ENCODE results near the gene AGBL1.

Gene AGBL1

DNA sequence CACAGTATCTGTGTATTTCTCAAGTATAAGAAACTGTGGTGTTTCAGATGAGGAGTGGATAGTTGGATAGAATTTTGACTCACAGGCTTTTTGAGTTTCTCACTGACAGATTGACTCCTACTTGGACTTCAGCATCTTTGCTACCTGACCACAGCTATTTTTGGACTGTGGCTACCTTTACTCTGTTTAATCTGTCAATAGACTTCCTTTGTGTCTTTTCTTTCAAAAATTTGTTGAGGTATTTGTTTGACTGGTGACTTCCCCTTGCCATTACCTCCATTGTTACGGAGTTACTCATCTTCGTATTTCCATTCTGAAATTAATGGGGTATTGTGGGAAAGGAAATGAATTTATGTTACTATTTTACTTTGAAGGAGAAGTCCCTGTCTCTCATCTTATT lies 123.8 kb downstream of the AGBL1 start:
- H2AFZ ChIP-seq (ENCODE audit: low read depth), result 0 out of 2 replicates have a peak overlapping the region, but pooled peaks have one; percentile 0
- H3K27ac ChIP-seq, result no peak overlapping the region; the same call in 1 of the 2 replicates
- no peaks in the 10 kb centered on the region for H3K27me3 ChIP-seq (ENCODE audit: insufficient read depth, low read depth)
- no peaks in the 10 kb centered on the region for H3K36me3 ChIP-seq (ENCODE audit: insufficient read depth)
- H3K4me2 ChIP-seq, result peak overlapping the region; percentile 56
- no peaks in the 10 kb centered on the region for H4K20me1 ChIP-seq (ENCODE audit: insufficient read depth)
- H3K9ac ChIP-seq, result no peak overlapping the region
- H3K4me3 ChIP-seq (IDR thresholded peaks at IDR 0.05; ENCODE audit: insufficient read depth, low read depth, low read length), result no peak overlapping the region
- no peaks in the 10 kb centered on the region for H3K79me2 ChIP-seq (ENCODE audit: insufficient read depth, low read depth)
- TF ChIP-seq, protein P1, sequence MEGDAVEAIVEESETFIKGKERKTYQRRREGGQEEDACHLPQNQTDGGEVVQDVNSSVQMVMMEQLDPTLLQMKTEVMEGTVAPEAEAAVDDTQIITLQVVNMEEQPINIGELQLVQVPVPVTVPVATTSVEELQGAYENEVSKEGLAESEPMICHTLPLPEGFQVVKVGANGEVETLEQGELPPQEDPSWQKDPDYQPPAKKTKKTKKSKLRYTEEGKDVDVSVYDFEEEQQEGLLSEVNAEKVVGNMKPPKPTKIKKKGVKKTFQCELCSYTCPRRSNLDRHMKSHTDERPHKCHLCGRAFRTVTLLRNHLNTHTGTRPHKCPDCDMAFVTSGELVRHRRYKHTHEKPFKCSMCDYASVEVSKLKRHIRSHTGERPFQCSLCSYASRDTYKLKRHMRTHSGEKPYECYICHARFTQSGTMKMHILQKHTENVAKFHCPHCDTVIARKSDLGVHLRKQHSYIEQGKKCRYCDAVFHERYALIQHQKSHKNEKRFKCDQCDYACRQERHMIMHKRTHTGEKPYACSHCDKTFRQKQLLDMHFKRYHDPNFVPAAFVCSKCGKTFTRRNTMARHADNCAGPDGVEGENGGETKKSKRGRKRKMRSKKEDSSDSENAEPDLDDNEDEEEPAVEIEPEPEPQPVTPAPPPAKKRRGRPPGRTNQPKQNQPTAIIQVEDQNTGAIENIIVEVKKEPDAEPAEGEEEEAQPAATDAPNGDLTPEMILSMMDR (conservative IDR thresholded peaks at IDR 0.05; ENCODE audit: low read depth, low read length), result no peak
- peaks cover 27% of the 10 kb centered on the region for H3K4me1 ChIP-seq (ENCODE audit: low read depth, poor library complexity, severe bottlenecking)

DNA sequence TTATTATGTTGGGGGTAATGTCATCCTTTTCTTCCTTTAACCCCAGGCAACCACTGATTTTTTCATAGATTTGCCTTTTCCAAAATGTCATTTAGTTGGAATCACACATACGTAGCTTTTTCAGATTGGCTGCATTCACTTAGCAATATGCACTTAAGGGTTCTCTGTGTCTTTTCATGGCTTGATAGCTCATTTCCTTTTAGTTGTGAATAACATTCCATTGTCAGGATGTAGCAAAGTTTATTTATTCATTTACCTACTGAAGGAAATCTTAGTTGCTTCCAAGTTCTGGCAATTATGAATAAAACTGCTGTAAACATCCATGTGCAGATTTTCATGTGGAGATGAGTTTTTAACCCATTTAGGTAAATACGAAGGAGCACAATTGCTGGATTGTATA lies 125.4 kb downstream of the AGBL1 start:
- no peaks in the 10 kb centered on the region for H3K36me3 ChIP-seq (ENCODE audit: insufficient read depth)
- H3K4me2 ChIP-seq, result no peak overlapping the region
- TF ChIP-seq, protein P1 (conservative IDR thresholded peaks at IDR 0.05; ENCODE audit: low read depth, low read length), result no peak

DNA sequence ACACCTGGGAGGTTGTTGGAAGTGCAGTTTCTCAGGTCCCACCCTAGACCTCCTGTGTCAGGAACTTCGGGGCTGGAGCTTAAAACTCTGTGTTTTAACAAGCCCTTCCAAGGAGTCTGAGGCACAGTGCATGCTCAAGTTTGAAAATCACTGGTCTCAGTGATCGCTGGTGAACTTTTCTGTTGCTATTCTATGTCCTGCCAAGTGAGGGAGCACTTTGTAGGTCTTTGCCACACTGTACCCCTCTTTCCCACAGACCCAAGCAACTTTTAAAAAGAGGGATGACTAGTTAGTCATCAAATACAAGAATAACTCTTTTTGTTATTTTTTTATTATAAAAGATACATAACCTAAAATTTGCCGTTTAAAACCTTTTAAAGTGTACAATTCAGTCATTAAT lies 133.7 kb downstream of the AGBL1 start:
- H2AFZ ChIP-seq (ENCODE audit: low read depth), result no peak overlapping the region

More for the DNA sequence above, 125.4 kb downstream of the AGBL1 start:
- Histone ChIP-seq H3K4me1 (ENCODE audit: low read depth, poor library complexity, severe bottlenecking) (peaks cover 27% of the 10 kb centered on the region), H3K9ac (no peak overlapping the region), H2AFZ (ENCODE audit: low read depth) (no peak overlapping the region), H3K79me2 (ENCODE audit: insufficient read depth, low read depth) (no peaks in the 10 kb centered on the region), H4K20me1 (ENCODE audit: insufficient read depth) (no peaks in the 10 kb centered on the region), H3K4me3 (IDR thresholded peaks at IDR 0.05; ENCODE audit: insufficient read depth, low read depth, low read length) (no peak overlapping the region), H3K27ac (no peak overlapping the region), H3K27me3 (ENCODE audit: insufficient read depth, low read depth) (no peaks in the 10 kb centered on the region)

DNA sequence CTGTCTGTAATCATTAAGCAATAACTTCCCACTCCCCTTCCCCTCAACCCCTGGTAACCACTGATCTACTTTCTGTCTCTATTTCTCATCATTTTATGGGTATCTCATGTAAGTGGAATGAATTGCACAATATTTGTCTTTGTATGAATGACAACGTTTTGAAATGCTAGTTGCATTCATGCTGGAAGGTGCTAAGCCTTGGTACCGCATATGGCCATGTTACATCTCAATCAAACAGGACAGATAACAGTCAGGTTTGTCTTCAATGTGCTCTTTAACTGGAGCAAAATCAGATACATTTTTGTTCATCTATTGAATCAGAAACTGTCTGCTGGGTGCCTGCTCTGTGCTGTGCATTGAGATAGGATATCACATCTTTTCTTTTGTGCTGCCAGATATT lies 134.2 kb downstream of the AGBL1 start:
- H3K79me2 ChIP-seq (ENCODE audit: insufficient read depth, low read depth), result no peaks in the 10 kb centered on the region
- H2AFZ ChIP-seq (ENCODE audit: low read depth), result 0 out of 2 replicates have a peak overlapping the region, but pooled peaks have one; percentile 85
- H3K27me3 ChIP-seq (ENCODE audit: insufficient read depth, low read depth), result no peaks in the 10 kb centered on the region
- H3K4me1 ChIP-seq (ENCODE audit: low read depth, poor library complexity, severe bottlenecking), result peaks cover 16% of the 10 kb centered on the region
- H3K9ac ChIP-seq, result no peak overlapping the region
- H3K4me3 ChIP-seq (IDR thresholded peaks at IDR 0.05; ENCODE audit: insufficient read depth, low read depth, low read length), result no peak overlapping the region
- H3K27ac ChIP-seq, result no peak overlapping the region; the same call in 1 of the 2 replicates
- TF ChIP-seq, protein P1 (conservative IDR thresholded peaks at IDR 0.05; ENCODE audit: low read depth, low read length), result no peak
- H4K20me1 ChIP-seq (ENCODE audit: insufficient read depth), result no peaks in the 10 kb centered on the region
- H3K36me3 ChIP-seq (ENCODE audit: insufficient read depth), result no peaks in the 10 kb centered on the region
- peak overlapping the region; percentile 82; the same call in 1 of the 2 replicates for H3K4me2 ChIP-seq

More for the DNA sequence above, 133.7 kb downstream of the AGBL1 start:
- Histone ChIP-seq H3K36me3 (ENCODE audit: insufficient read depth) (no peaks in the 10 kb centered on the region), H3K4me3 (IDR thresholded peaks at IDR 0.05; ENCODE audit: insufficient read depth, low read depth, low read length) (no peak overlapping the region), H4K20me1 (ENCODE audit: insufficient read depth) (no peaks in the 10 kb centered on the region), H3K27ac (no peak overlapping the region), H3K4me1 (ENCODE audit: low read depth, poor library complexity, severe bottlenecking) (peaks cover 16% of the 10 kb centered on the region), H3K4me2 (no peak overlapping the region), H3K79me2 (ENCODE audit: insufficient read depth, low read depth) (no peaks in the 10 kb centered on the region), H3K27me3 (ENCODE audit: insufficient read depth, low read depth) (no peaks in the 10 kb centered on the region), H3K9ac (no peak overlapping the region)
- TF ChIP-seq, protein P1 (conservative IDR thresholded peaks at IDR 0.05; ENCODE audit: low read depth, low read length), result peak; percentile 49
